Stimulated activated naive CD4-positive, alpha-beta T cell treated with Interleukin-2 at 50 U/mL for 16 hours (primary cell): ENCODE results near the gene TMEM63B.
"Not testable (repeated sequence)": the region's sequence is repeated elsewhere in the genome, so short reads cannot be mapped to it uniquely, and the experiment has no call there.

Experiments
- DNase-seq: peaks from one replicate; lab custom pipeline; 2025; lab: John Stamatoyannopoulos, UW

Gene TMEM63B

GRCh38 chr6:44172731-44173500, 45.6 kb downstream of the TMEM63B start:
- DNase-seq: peak; percentile 65

GRCh38 chr6:44176130-44176761, 48.9 kb downstream of the TMEM63B start:
- DNase-seq: no peak

GRCh38 chr6:44176762-44177509, 49.6 kb downstream of the TMEM63B start:
- DNase-seq: no peak

- DNase-seq: no peak
Measured at GRCh38 chr6:44177691-44178423, 50.5 kb downstream of the TMEM63B start.

- no peak for DNase-seq
Measured at GRCh38 chr6:44178424-44179071, 51.2 kb downstream of the TMEM63B start.

- no peak for DNase-seq
Measured at GRCh38 chr6:44179072-44179536, 51.8 kb downstream of the TMEM63B start.

GRCh38 chr6:44179648-44180047, 52.3 kb downstream of the TMEM63B start:
- DNase-seq: no peak

- DNase-seq: no peak
Measured at GRCh38 chr6:44180406-44180805, 53.1 kb downstream of the TMEM63B start.

GRCh38 chr6:44180886-44181285, 53.5 kb downstream of the TMEM63B start:
- DNase-seq: no peak

- not testable (repeated sequence) for DNase-seq
Measured at GRCh38 chr6:44181784-44182183, 54.4 kb downstream of the TMEM63B start.

- no peak for DNase-seq
Measured at GRCh38 chr6:44182911-44183390, 55.6 kb downstream of the TMEM63B start.

GRCh38 chr6:44183783-44184182, 56.4 kb downstream of the TMEM63B start:
- no peak for DNase-seq

- DNase-seq: not testable (repeated sequence)
Measured at GRCh38 chr6:44185356-44185755, 58.0 kb downstream of the TMEM63B start.

GRCh38 chr6:44185953-44186634, 58.7 kb downstream of the TMEM63B start:
- DNase-seq: no peak

GRCh38 chr6:44186635-44187025, 59.3 kb downstream of the TMEM63B start:
- DNase-seq: no peak

GRCh38 chr6:44188819-44189218, 61.5 kb downstream of the TMEM63B start:
- DNase-seq: no peak

- DNase-seq: no peak
Measured at GRCh38 chr6:44189257-44189656, 61.9 kb downstream of the TMEM63B start.

- DNase-seq: no peak
Measured at GRCh38 chr6:44190715-44191114, 63.4 kb downstream of the TMEM63B start.

GRCh38 chr6:44192428-44193041, 65.2 kb downstream of the TMEM63B start:
- DNase-seq: no peak

GRCh38 chr6:44193307-44193910, 66.1 kb downstream of the TMEM63B start:
- DNase-seq: no peak
